Measurements from ENCODE around the gene EXOC3L1.

Gene EXOC3L1

DNA sequence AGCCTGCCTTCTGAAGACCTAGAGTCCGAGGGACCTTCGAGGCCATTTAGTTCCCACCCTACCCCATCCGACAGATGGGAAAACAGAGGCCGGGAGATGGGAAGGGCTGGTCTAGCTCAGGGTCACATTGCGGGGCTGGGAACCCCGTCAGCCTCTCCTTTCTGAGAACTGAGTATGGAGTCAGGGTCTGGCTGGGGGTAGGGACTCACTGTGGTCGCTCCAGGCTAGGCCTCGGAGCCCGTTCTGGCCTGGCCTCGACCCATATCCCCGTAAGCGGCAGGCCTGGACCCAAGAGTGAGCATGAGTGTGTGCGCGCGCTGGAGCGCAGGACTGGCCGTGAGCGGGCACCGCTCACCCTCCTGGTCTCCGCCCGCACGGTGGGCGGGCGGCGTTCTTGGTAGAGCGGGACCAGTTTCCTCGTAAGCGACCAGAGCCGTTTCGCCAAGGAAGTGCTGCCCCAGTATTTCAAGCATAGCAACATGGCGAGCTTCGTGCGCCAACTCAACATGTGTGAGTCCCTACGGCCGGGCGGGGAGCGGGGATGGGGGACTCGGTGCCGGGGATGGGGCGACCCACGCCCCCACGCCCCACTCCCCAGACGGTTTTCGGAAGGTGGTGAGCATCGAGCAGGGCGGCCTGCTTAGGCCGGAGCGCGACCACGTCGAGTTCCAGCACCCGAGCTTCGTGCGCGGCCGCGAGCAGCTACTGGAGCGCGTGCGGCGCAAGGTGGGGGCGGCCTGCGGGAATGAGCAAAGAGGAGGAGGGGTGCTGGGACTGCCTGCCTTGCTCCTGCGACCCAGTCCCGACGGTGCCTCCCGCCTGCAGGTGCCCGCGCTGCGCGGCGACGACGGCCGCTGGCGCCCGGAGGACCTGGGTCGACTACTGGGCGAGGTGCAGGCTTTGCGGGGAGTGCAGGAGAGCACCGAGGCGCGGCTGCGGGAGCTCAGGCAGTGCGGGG, 24.5 kb downstream of the EXOC3L1 start:
- FAIRE-seq (peak; percentile 57), DNase-seq (ENCODE audit: insufficient read length, low spot score) (no peak)
- TF ChIP-seq POLR2AphosphoS5 (IDR thresholded peaks at IDR 0.05; ENCODE audit: low read depth, low read length) (no peak), SPI1 (IDR thresholded peaks at IDR 0.05; ENCODE audit: low read depth, low read length) (no peak), POU2F2 (IDR thresholded peaks at IDR 0.05; ENCODE audit: low read depth, low read length) (no peak), POLR2A (IDR thresholded peaks at IDR 0.05; ENCODE audit: low read depth, low read length) (no peak), PAX5 (IDR thresholded peaks at IDR 0.05; ENCODE audit: insufficient read depth, low read length, severe bottlenecking) (no peak), TAF1 (IDR thresholded peaks at IDR 0.05; ENCODE audit: low read depth, low read length) (no peak)

DNA sequence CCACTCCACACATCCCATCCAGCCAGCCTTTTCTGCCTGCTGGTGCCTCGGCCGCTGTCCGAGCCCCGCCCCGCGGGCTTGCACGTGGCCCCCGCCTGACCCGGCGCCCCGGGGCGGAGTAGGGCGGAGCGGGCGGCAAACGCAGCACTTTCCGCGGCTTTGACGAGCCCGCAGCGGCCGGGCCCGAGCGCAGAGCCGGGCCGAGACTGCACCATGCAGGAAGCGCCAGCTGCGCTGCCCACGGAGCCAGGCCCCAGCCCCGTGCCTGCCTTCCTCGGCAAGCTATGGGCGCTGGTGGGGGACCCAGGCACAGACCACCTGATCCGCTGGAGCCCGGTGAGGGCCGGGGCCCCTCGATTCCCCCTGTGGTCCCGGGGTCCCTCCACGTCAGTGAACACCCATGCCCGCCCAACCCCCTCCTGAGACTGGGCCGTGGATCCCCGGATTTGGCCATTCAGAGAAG, 25.3 kb downstream of the EXOC3L1 start, which contains the start of gene HSF4:
HSF4 (plus strand) TSS at position 147 of the 463 bp plus-strand sequence; CDS start at position 214, 67 bp downstream.
- DNase-seq (ENCODE audit: insufficient read length, low spot score): no peak
- peak; percentile 20 for FAIRE-seq

DNA sequence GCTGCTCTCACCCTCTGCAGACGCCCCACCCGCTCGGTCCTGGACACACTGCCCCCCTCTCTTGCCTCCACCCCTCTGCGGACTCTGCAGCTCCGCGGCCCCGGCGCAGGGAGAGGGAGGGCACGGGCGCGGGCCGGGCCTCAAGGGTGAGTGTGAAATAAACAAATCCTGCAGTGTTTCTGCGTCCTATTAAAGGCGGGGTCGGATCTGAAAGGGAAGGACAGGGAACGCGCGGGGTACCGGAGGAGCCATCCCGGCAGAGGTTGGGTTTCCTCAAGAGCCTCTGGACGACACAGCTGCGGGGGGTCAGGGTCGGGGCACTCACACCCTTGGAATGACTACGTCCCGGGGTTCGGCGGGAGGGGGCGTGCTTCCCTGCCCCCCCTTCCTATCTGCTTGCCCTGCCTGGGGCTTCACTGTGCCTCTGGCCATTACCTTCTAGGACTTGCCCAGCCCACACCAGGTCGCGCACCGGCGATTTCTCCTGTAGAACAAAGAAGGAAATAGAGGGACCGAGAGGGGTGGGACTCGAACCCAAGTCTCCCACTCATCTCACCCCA, 25.9 kb downstream of the EXOC3L1 start:
- no peak for DNase-seq (ENCODE audit: insufficient read length, low spot score)
- TF ChIP-seq POLR2AphosphoS5 (IDR thresholded peaks at IDR 0.05; ENCODE audit: low read depth, low read length): no peak
- no peak for TF ChIP-seq POLR2A (IDR thresholded peaks at IDR 0.05; ENCODE audit: low read depth, low read length)
- no peak for TF ChIP-seq SPI1 (IDR thresholded peaks at IDR 0.05; ENCODE audit: low read depth, low read length)
- TF ChIP-seq PAX5 (IDR thresholded peaks at IDR 0.05; ENCODE audit: insufficient read depth, low read length, severe bottlenecking): no peak
- TF ChIP-seq POU2F2 (IDR thresholded peaks at IDR 0.05; ENCODE audit: low read depth, low read length): no peak
- TF ChIP-seq TAF1 (IDR thresholded peaks at IDR 0.05; ENCODE audit: low read depth, low read length): no peak

More for the DNA sequence above, 25.3 kb downstream of the EXOC3L1 start, which contains the start of gene HSF4:
- TF ChIP-seq POU2F2 (IDR thresholded peaks at IDR 0.05; ENCODE audit: low read depth, low read length) (no peak), TAF1 (IDR thresholded peaks at IDR 0.05; ENCODE audit: low read depth, low read length) (no peak), POLR2AphosphoS5 (IDR thresholded peaks at IDR 0.05; ENCODE audit: low read depth, low read length) (no peak), SPI1 (IDR thresholded peaks at IDR 0.05; ENCODE audit: low read depth, low read length) (no peak), PAX5 (IDR thresholded peaks at IDR 0.05; ENCODE audit: insufficient read depth, low read length, severe bottlenecking) (no peak), POLR2A (IDR thresholded peaks at IDR 0.05; ENCODE audit: low read depth, low read length) (no peak)

DNA sequence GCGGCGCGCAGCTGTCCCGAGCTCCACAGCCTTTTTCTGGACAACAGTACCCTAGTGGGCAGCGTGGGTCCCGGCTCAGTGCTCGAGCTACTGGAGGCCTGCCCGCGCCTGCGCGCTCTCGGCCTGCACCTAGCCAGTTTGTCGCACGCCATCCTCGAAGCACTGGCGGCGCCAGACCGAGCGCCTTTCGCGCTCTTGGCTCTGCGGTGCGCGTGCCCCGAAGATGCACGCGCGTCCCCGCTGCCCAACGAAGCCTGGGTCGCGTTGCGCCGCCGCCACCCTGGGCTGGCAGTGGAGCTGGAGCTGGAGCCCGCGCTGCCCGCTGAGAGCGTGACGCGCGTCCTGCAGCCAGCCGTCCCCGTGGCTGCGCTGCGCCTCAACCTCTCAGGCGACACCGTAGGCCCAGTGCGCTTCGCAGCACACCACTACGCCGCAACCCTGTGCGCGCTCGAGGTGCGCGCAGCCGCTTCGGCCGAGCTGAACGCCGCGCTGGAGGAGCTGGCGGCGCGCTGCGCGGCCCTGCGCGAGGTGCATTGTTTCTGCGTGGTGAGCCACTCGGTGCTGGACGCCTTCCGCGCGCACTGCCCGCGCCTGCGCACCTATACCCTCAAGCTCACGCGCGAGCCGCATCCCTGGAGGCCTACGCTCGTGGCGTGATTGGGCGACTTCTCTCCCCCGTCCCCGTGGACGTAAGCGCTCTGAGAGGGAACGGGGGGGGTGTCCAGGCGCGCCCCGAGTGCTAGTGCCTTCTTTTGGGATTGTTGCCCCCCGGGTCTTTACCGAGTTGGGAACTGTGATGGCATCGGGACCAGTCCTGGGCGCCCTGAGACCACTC, 26.6 kb downstream of the EXOC3L1 start:
- TF ChIP-seq SPI1 (IDR thresholded peaks at IDR 0.05; ENCODE audit: low read depth, low read length): no peak
- no peak for TF ChIP-seq PAX5 (IDR thresholded peaks at IDR 0.05; ENCODE audit: insufficient read depth, low read length, severe bottlenecking)
- TF ChIP-seq TAF1 (IDR thresholded peaks at IDR 0.05; ENCODE audit: low read depth, low read length): no peak
- TF ChIP-seq POLR2AphosphoS5 (IDR thresholded peaks at IDR 0.05; ENCODE audit: low read depth, low read length): no peak
- TF ChIP-seq POU2F2 (IDR thresholded peaks at IDR 0.05; ENCODE audit: low read depth, low read length): no peak
- no peak for TF ChIP-seq POLR2A (IDR thresholded peaks at IDR 0.05; ENCODE audit: low read depth, low read length)
- DNase-seq (ENCODE audit: insufficient read length, low spot score) (no peak), FAIRE-seq (peak; percentile 97)

More for the DNA sequence above, 25.9 kb downstream of the EXOC3L1 start:
- FAIRE-seq: no peak

DNA sequence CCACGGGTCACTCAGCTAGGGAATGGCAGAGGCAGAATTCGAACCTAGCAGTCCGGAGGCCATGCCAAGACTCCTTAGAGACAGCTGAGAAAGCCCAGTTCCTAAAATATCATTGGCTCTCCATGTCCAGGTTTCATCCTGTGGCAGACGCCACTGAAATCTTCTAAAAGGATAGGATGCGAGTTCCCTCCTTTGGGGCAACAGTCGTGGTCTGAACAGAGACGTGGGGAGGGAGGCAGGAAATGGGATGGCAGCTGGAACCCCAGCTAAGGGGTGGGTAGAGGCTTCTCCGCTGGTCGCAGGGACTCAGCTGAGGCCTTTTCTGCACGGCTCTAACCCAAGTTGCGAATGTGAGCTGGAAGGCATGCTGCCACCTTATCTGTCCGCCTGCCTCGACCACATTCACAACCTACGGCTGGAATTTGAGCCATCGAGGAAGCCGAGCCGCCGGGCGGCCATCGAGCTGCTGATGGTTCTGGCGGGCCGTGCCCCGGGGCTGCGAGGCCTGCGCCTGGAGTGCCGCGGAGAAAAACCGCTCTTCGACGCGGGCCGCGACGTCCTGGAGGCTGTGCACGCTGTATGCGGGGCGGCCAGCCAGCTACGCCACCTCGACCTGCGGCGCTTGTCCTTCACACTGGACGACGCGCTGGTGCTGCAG, 27.3 kb downstream of the EXOC3L1 start:
- DNase-seq (ENCODE audit: insufficient read length, low spot score): no peak
- TF ChIP-seq TAF1 (IDR thresholded peaks at IDR 0.05; ENCODE audit: low read depth, low read length) (no peak), POU2F2 (IDR thresholded peaks at IDR 0.05; ENCODE audit: low read depth, low read length) (no peak), POLR2AphosphoS5 (IDR thresholded peaks at IDR 0.05; ENCODE audit: low read depth, low read length) (no peak), SPI1 (IDR thresholded peaks at IDR 0.05; ENCODE audit: low read depth, low read length) (no peak), PAX5 (IDR thresholded peaks at IDR 0.05; ENCODE audit: insufficient read depth, low read length, severe bottlenecking) (no peak), POLR2A (IDR thresholded peaks at IDR 0.05; ENCODE audit: low read depth, low read length) (no peak)

DNA sequence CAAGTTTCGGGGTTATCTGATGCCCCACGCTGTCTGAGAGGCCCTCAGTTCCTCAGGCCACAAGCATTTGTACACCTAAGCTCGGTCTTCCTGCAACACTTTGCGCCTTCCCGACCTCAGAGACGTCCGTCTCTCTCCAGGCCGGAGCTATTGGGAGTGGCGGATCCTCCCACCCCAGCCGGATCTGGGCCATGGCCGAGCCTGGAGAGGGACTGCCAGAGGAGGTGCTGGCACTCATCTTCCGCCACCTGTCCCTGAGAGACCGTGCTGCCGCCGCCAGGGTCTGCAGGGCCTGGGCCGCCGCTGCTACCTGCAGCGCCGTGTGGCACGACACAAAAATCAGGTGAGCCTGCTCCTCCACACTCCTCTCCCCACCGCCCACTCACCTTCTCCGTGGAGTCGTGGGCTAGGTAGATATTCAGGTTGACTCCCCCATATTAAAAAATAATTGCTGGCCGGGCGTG, 28.3 kb downstream of the EXOC3L1 start:
- no peak for TF ChIP-seq TAF1 (IDR thresholded peaks at IDR 0.05; ENCODE audit: low read depth, low read length)
- no peak for TF ChIP-seq POLR2AphosphoS5 (IDR thresholded peaks at IDR 0.05; ENCODE audit: low read depth, low read length)
- TF ChIP-seq PAX5 (IDR thresholded peaks at IDR 0.05; ENCODE audit: insufficient read depth, low read length, severe bottlenecking): no peak
- no peak for TF ChIP-seq SPI1 (IDR thresholded peaks at IDR 0.05; ENCODE audit: low read depth, low read length)
- no peak for TF ChIP-seq POU2F2 (IDR thresholded peaks at IDR 0.05; ENCODE audit: low read depth, low read length)
- TF ChIP-seq POLR2A (IDR thresholded peaks at IDR 0.05; ENCODE audit: low read depth, low read length): no peak
- no peak for DNase-seq (ENCODE audit: insufficient read length, low spot score)
- FAIRE-seq: no peak

More for the DNA sequence above, 27.3 kb downstream of the EXOC3L1 start:
- peak; percentile 35 for FAIRE-seq

DNA sequence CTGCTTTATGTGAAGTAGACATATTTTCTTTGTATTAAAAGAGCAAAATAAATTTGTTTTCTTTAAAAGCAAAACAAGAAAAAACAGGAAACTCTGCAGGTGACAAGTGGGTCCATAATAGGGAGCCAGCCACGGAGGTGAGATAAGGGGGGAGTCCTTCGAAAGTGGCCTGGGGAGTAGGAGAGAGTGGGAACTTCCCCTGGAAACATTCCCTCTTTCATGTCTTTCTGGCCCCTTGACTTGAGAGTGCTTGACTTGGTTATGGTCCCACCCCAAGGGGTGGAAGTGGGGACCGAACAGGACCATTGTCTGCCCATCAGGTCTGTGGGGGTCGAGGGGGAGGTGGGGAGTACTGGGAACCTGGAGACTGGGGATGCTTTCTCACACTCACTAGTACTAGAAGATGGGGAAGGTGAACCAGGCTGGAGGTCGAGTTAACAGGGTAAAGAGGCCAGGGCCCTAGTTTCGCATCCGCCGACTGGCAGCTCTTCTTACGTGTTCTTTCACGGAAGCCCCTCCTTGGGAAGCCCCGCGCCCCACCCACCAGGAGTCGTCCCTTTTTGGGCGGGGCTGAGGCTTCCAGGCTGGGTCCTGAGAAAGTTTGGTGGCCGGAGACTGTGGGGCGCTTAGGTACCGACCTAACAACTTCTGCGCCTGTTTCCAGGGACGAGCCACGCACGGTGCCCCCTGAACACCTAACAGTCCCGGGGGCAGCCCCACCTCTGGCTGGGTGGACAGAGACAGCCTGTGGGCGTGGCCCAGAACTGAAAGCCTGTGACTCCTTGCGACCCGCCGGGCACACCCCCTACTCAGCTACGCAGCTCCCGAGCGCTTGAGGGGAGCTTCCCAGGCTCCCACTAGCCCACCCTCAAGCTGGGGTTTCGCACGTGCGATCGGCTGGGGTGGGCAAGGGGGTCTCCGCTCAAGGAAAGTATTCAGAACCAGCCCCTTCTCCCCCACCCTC, 31.0 kb downstream of the EXOC3L1 start:
- no peak for DNase-seq (ENCODE audit: insufficient read length, low spot score)
- FAIRE-seq: peak; percentile 76
- TF ChIP-seq PAX5 (IDR thresholded peaks at IDR 0.05; ENCODE audit: insufficient read depth, low read length, severe bottlenecking): no peak
